Stimulated activated effector memory CD8-positive, alpha-beta T cell treated with anti-CD3 and anti-CD28 coated beads, Interleukin-12 subunit alpha, Interleukin-12 subunit beta, amount 100 ng/mL, for 72 hours (primary cell): ENCODE results near the gene FTSJ3.
A peak's percentile ranks its signal among the peaks of the same experiment; 100 is the strongest.
"Not testable (repeated sequence)": the region's sequence is repeated elsewhere in the genome, so short reads cannot be mapped to it uniquely, and the experiment has no call there.

Source experiments
- ATAC-seq: fragments of 150-1000 bp; cut with Tn5 transposase; 2 replicates; pipeline ENCODE4 v1.10.0; 2021
- DNase-seq, 2 donors: peaks; one replicate each; pipeline ENCODE4 v3.0.0; 2021 to 2022; ENCODE audit warnings: low spot score in 2 of 2
- H3K27ac Mint-ChIP-seq: one replicate; pipeline ENCODE4 v1.8.0; 2022; ENCODE audit warnings: mild to moderate bottlenecking, mixed read lengths
- H3K36me3 Mint-ChIP-seq: one replicate; pipeline ENCODE4 v1.8.0; 2022; ENCODE audit warnings: mild to moderate bottlenecking, mixed read lengths
- H3K4me1 Mint-ChIP-seq: one replicate; pipeline ENCODE4 v1.8.0; 2022; ENCODE audit warnings: mixed read lengths
- H3K4me3 Mint-ChIP-seq: one replicate; pipeline ENCODE4 v1.8.0; 2022; ENCODE audit warnings: mild to moderate bottlenecking, mixed read lengths
- H3K9me3 Mint-ChIP-seq: one replicate; pipeline ENCODE4 v1.8.0; 2022; ENCODE audit warnings: mixed read lengths

FTSJ3 gene

GRCh38 chr17:63848834-63849689 lies 21.6 kb upstream of the FTSJ3 start:
- Mint-ChIP-seq H3K9me3 (peaks cover 5% of the 10 kb centered on the region), H3K36me3 (no peaks in the 10 kb centered on the region), H3K4me3 (peak overlapping the region; percentile 66), H3K27ac (peak overlapping the region; percentile 96), H3K4me1 (peaks cover 21% of the 10 kb centered on the region)
- DNase-seq = peak; percentile 97 to 98
- peak; percentile 94 for ATAC-seq

DNA sequence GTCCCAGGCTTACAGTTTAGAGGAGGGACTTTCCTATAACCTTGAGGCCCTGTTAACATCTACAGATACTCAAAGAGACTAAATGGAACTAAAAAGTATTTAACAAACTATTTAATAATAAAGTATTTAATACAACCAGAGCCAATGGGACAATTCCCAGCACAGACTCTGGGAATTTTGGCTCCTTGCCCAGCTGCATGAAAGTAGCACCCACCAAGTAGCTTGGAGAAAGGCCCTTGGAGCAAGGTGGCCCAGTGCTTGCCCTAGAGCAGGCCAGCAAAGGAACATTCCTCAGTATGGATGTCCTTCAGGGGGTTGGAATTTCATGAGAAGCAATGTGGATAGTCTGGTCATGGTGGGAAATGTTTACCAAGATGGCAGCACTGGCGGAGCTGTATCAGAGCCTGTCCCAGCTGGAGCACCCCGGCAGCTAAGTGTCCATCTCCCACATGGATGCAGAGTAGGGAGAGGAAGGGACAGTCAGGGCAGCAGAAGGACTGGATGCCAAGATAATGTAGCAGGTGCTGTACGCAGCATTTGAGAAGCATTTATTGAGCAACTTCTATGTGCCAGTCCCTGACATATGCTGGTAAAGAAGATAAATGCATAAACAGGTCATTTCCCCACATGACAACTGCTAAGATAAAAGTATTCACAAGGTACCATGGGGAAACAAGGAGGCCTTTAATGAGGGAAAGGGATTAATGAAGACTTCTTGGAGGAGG lies 20.2 kb upstream of the FTSJ3 start:
- peaks cover 21% of the 10 kb centered on the region for H3K4me1 Mint-ChIP-seq
- H3K9me3 Mint-ChIP-seq = peaks cover 5% of the 10 kb centered on the region
- peak overlapping the region; percentile 41 for H3K27ac Mint-ChIP-seq
- ATAC-seq = no peak
- DNase-seq = no peak
- peak overlapping the region; percentile 66 for H3K4me3 Mint-ChIP-seq
- peaks cover 5% of the 10 kb centered on the region for H3K36me3 Mint-ChIP-seq

DNA sequence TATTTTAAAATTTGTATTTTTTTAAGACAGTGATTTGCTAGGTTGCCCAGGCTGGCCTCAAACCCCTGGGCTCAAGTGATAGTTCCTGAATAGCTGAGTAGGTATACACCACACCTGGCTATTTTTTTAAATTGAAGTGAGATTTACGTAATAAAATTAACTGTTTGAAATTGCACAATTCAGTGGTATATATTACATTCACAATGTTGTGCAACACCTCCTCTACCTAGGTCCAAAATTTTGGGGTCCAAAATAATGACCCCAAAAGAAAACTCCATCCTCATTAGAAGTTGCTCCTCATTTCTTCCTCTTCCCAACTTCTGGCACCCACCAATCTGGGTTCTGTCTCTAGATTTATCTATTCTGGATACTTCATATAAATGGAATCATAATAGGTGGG lies 18.0 kb upstream of the FTSJ3 start:
- peaks cover 23% of the 10 kb centered on the region for H3K36me3 Mint-ChIP-seq
- DNase-seq (no peak), ATAC-seq (no peak)
- H3K4me3 Mint-ChIP-seq = no peak overlapping the region
- peaks cover 5% of the 10 kb centered on the region for H3K9me3 Mint-ChIP-seq
- no peak overlapping the region for H3K27ac Mint-ChIP-seq
- peaks cover 34% of the 10 kb centered on the region for H3K4me1 Mint-ChIP-seq

- peaks cover 5% of the 10 kb centered on the region for H3K9me3 Mint-ChIP-seq
- peaks cover 32% of the 10 kb centered on the region for H3K4me1 Mint-ChIP-seq
- no peak for DNase-seq
- peak overlapping the region; percentile 89 for H3K4me3 Mint-ChIP-seq
- peak overlapping the region; percentile 92 for H3K27ac Mint-ChIP-seq
- peaks cover 28% of the 10 kb centered on the region for H3K36me3 Mint-ChIP-seq
- no peak for ATAC-seq
These were observed 16.6 kb upstream of the FTSJ3 start for GRCh38 chr17:63843910-63844677.

DNA sequence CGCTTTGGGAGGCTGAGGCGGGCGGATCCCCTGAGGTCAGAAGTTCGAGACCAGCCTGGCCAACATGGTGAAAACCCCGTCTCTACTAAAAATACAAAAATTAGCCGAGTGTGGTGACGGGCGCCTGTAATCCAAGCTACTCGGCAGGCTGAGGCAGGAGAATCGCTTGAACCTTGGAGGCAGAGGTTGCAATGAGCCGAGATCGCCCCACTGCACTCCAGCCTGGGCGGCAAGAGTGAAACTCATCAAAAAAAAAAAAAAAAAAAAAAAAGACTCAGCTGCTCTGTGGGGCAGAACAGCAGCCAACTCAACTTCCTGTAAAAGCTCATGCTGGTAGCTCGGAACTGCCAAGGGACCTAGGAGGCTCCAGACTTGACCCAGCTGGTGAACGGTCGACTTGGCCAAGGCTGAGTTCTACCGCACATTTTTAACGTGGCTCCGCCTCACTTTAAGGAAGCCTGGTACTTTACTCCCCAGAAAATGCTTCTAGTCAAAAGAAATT lies 16.0 kb upstream of the FTSJ3 start:
- peak overlapping the region; percentile 92 for H3K27ac Mint-ChIP-seq
- H3K4me1 Mint-ChIP-seq = peaks cover 27% of the 10 kb centered on the region
- H3K4me3 Mint-ChIP-seq = peak overlapping the region; percentile 89
- peaks cover 29% of the 10 kb centered on the region for H3K36me3 Mint-ChIP-seq
- ATAC-seq (peak; percentile 17), DNase-seq (peak in 1 of 2 donors; percentile 64)
- not testable (repeated sequence) for H3K9me3 Mint-ChIP-seq

GRCh38 chr17:63842540-63843386 lies 15.3 kb upstream of the FTSJ3 start, which contains the start of gene SMARCD2:
Gene SMARCD2, minus strand, starts transcription at chr17:63842685. Its CDS starts 11 bp downstream, at chr17:63842674.
- ATAC-seq (peak; percentile 91), DNase-seq (peak; percentile 93 to 97)
- peak within 1 kb of the TSS; percentile 92 for H3K27ac Mint-ChIP-seq
- peaks cover 27% of the 10 kb centered on the region for H3K4me1 Mint-ChIP-seq
- H3K9me3 Mint-ChIP-seq = peaks cover under 1% of the 10 kb centered on the region
- H3K36me3 Mint-ChIP-seq = peaks cover 36% of the 10 kb centered on the region
- H3K4me3 Mint-ChIP-seq = peak within 1 kb of the TSS; percentile 89

DNA sequence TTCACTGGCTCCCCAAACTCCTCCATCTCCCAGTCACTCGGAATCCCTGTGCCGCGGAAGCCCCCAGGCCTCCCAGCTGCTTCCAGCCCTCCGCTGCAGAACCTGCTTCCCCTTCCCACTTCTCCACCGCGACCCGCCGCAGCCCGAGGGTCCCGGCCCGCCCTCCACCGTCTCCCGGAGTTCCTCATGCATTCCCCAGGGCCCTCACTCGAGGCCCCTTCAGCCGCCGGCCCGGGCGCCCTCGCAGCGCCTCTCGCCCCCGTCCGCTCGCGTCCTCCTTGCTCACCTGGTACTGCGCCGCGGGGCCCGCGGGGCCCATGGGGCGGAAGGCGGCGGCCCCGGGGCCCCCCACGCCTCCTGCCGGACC lies 14.7 kb upstream of the FTSJ3 start:
- Mint-ChIP-seq H3K36me3 (peaks cover 40% of the 10 kb centered on the region), H3K27ac (peak overlapping the region; percentile 92), H3K4me3 (peak overlapping the region; percentile 89), H3K4me1 (peaks cover 28% of the 10 kb centered on the region), H3K9me3 (no peaks in the 10 kb centered on the region)
- ATAC-seq = peak; percentile 53
- no peak for DNase-seq

- no peak for ATAC-seq
- peaks cover 32% of the 10 kb centered on the region for H3K4me1 Mint-ChIP-seq
- H3K36me3 Mint-ChIP-seq = peaks cover 45% of the 10 kb centered on the region
- H3K4me3 Mint-ChIP-seq = peak overlapping the region; percentile 89
- DNase-seq = peak in 1 of 2 donors; percentile 66
- H3K9me3 Mint-ChIP-seq = no peaks in the 10 kb centered on the region
- H3K27ac Mint-ChIP-seq = peak overlapping the region; percentile 92
These were observed 14.1 kb upstream of the FTSJ3 start for GRCh38 chr17:63841350-63842172.

GRCh38 chr17:63840591-63841349 lies 13.3 kb upstream of the FTSJ3 start:
- H3K4me1 Mint-ChIP-seq = peaks cover 32% of the 10 kb centered on the region
- ATAC-seq = no peak
- DNase-seq = no peak
- H3K27ac Mint-ChIP-seq = peak overlapping the region; percentile 92
- H3K9me3 Mint-ChIP-seq = no peaks in the 10 kb centered on the region
- H3K36me3 Mint-ChIP-seq = peaks cover 53% of the 10 kb centered on the region
- H3K4me3 Mint-ChIP-seq = peak overlapping the region; percentile 89

DNA sequence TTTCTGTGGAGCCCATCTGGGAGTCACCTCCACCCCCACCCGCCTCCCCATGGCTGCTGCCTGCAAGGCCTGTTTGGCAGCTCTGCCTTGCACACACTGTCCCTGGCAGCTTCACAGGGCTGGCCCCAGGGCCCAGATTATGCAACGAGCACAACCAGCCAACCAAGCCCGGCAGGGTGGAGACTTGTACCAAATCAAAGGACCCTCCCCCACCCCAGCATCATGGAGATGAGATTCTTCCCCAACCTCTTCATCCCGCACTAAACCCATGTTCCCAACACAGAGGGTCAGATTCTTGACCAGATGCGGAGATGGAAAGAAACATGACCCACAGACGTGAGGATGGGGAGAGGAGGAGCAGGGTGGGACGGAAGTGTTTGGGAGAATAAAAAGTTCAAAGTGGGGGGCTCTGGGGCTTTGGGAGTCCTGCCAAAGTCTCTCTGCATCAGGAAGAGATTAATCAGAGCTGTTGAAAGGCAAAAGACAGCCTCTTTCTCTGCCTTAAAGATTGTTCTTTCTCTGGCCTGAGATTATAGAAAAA lies 11.2 kb upstream of the FTSJ3 start:
- H3K36me3 Mint-ChIP-seq = peaks cover 74% of the 10 kb centered on the region

DNA sequence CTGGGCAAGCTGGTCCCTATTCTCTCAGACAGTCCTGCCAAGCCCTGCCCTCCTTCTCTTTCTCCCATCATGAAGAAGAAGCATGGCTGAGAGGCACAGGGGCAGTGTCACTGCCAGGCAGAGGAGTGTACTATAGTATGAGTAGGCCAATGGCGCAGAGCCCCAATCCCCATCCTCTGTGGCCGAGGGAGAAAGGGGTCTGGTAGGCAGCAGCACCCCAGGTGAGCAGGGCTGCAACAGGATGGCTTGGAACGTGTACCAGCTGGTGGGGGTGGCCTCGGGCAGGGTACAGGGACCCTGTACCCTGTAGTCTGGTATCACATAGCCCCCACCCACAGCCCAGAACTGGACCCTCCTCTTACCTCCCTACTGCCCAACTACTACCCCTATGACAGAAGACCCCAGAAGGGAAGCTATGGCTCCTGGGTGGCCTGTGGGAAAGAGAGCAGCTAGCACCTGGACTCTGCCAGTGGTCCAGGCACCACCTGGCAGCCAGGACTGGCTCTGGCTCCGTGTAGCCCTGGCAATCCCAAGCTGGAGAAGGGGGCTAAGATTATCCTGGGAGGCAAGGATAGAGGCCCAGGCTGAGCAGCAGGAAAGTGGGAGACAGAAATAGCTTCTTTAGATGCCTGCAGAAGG lies 10.6 kb upstream of the FTSJ3 start:
- H3K9me3 Mint-ChIP-seq = no peaks in the 10 kb centered on the region
- DNase-seq = no peak
- H3K27ac Mint-ChIP-seq = peak overlapping the region; percentile 70
- peak overlapping the region; percentile 4 for H3K4me3 Mint-ChIP-seq
- peaks cover 79% of the 10 kb centered on the region for H3K36me3 Mint-ChIP-seq
- ATAC-seq = no peak
- H3K4me1 Mint-ChIP-seq = peaks cover 54% of the 10 kb centered on the region

More for the DNA sequence above, 11.2 kb upstream of the FTSJ3 start:
- DNase-seq = no peak
- Mint-ChIP-seq H3K9me3 (no peaks in the 10 kb centered on the region), H3K27ac (peak overlapping the region; percentile 70), H3K4me1 (peaks cover 52% of the 10 kb centered on the region), H3K4me3 (peak overlapping the region; percentile 4)
- no peak for ATAC-seq

- H3K36me3 Mint-ChIP-seq = peaks cover 79% of the 10 kb centered on the region
- H3K4me3 Mint-ChIP-seq = no peak overlapping the region
- H3K27ac Mint-ChIP-seq = peak overlapping the region; percentile 70
- no peaks in the 10 kb centered on the region for H3K9me3 Mint-ChIP-seq
- no peak for ATAC-seq
- no peak for DNase-seq
- peaks cover 58% of the 10 kb centered on the region for H3K4me1 Mint-ChIP-seq
These were observed 10.0 kb upstream of the FTSJ3 start for GRCh38 chr17:63837480-63837879.
